Duodenal mucosa (tissue), 2 donors: Measurements from ENCODE around the gene SNRPA.
"Not testable (repeated sequence)": the region's sequence is repeated elsewhere in the genome, so short reads cannot be mapped to it uniquely, and the experiment has no call there.

Source experiments
- H3K27ac ChIP-seq: one replicate; pipeline ENCODE4 v1.7.0; 2013; ENCODE audit warnings: low read depth, low read length
- H3K27me3 ChIP-seq, 2 donors: one replicate each; pipeline ENCODE4 v1.7.0; 2013; ENCODE audit warnings: low read length in 2 of 2, control low read depth in 1 of 2; ENCODE audit not compliant: insufficient read depth in 2 of 2, control insufficient read depth in 1 of 2
- H3K36me3 ChIP-seq, 2 donors: one replicate each; pipeline ENCODE4 v1.7.0; 2013; ENCODE audit warnings: low read length in 2 of 2, control low read depth in 1 of 2; ENCODE audit not compliant: insufficient read depth in 2 of 2, control insufficient read depth in 1 of 2
- H3K4me1 ChIP-seq, 2 donors: one replicate each; pipeline ENCODE4 v1.7.0; 2013; ENCODE audit warnings: low read length in 2 of 2, control low read depth in 1 of 2; ENCODE audit not compliant: insufficient read depth in 2 of 2, control insufficient read depth in 1 of 2
- H3K4me3 ChIP-seq, 2 donors: one replicate each; pipeline ENCODE4 v1.7.0; 2013; ENCODE audit warnings: low read length in 2 of 2, low read depth in 1 of 2
- H3K9ac ChIP-seq, 2 donors: one replicate each; pipeline ENCODE4 v1.7.0; 2013; ENCODE audit warnings: low read length in 2 of 2, low read depth in 1 of 2
- H3K9me3 ChIP-seq, 2 donors: one replicate each; pipeline ENCODE4 v1.7.0; 2013; ENCODE audit warnings: low read length in 2 of 2, control low read depth in 1 of 2; ENCODE audit not compliant: control insufficient read depth in 1 of 2

Gene SNRPA

GRCh38 chr19:40807147-40808020 lies 56.4 kb downstream of the SNRPA start:
- Histone ChIP-seq H3K9me3 (no peaks in the 10 kb centered on the region), H3K4me1 (peaks cover 53 to 70% of the 10 kb centered on the region in 2 donors), H3K9ac (no peak overlapping the region), H3K4me3 (no peak overlapping the region), H3K27ac (peak overlapping the region; percentile 42), H3K36me3 (peaks cover 13 to 31% of the 10 kb centered on the region in 2 donors), H3K27me3 (no peaks in the 10 kb centered on the region)

DNA sequence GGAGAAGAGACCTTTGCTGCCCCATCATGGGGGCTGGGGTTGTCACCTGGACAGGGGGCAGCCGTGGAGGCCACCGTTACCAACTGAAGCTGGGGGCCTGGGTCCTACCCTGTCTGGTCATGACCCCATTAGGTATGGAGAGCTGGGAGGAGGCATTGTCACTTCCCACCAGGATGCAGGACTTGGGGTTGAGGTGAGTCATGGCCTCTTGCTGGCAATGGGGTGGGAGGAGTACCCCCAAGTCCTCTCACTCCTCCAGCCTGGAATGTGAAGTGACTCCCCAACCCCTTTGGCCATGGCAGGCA lies 57.0 kb downstream of the SNRPA start:
- H3K4me1 ChIP-seq: peaks cover 47 to 67% of the 10 kb centered on the region in 2 donors
- no peaks in the 10 kb centered on the region for H3K9me3 ChIP-seq
- peaks cover 13 to 31% of the 10 kb centered on the region in 2 donors for H3K36me3 ChIP-seq
- H3K27ac ChIP-seq: no peak overlapping the region
- no peaks in the 10 kb centered on the region for H3K27me3 ChIP-seq
- no peak overlapping the region for H3K4me3 ChIP-seq
- no peak overlapping the region for H3K9ac ChIP-seq

GRCh38 chr19:40808497-40808896 lies 57.5 kb downstream of the SNRPA start:
- Histone ChIP-seq H3K4me3 (no peak overlapping the region), H3K36me3 (peaks cover 13 to 31% of the 10 kb centered on the region in 2 donors), H3K9ac (no peak overlapping the region), H3K27me3 (no peaks in the 10 kb centered on the region), H3K9me3 (no peaks in the 10 kb centered on the region), H3K4me1 (peaks cover 42 to 64% of the 10 kb centered on the region in 2 donors), H3K27ac (no peak overlapping the region)

- no peaks in the 10 kb centered on the region for H3K9me3 ChIP-seq
- peaks cover 31 to 54% of the 10 kb centered on the region in 2 donors for H3K4me1 ChIP-seq
- no peak overlapping the region for H3K9ac ChIP-seq
- no peak overlapping the region for H3K4me3 ChIP-seq
- H3K27me3 ChIP-seq: no peaks in the 10 kb centered on the region
- peaks cover 13 to 31% of the 10 kb centered on the region in 2 donors for H3K36me3 ChIP-seq
- no peak overlapping the region for H3K27ac ChIP-seq
These were observed 58.5 kb downstream of the SNRPA start for GRCh38 chr19:40809358-40810086.

DNA sequence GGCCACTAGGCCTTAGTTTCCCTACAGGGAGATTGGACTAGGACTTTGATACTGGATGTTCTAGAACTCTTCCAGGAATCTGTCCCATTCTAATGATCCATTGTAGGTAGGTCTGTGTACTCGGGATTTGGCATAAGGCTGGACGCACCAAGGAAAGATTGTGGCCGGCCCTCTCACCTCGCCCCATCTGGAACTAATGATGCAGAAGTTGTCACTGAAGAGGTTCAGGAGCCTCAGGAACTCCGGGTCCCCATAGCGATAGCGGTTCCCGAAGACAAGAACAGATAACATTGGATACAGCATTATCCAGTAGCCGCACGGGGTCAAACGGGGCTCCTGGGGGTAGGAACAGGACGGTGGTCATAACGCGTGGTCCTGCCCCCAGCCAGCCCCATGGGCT lies 59.2 kb downstream of the SNRPA start:
- Histone ChIP-seq H3K27me3 (no peaks in the 10 kb centered on the region), H3K36me3 (peaks cover 13 to 28% of the 10 kb centered on the region in 2 donors), H3K27ac (no peak overlapping the region), H3K9ac (no peak overlapping the region), H3K4me1 (peaks cover 25 to 47% of the 10 kb centered on the region in 2 donors), H3K9me3 (no peaks in the 10 kb centered on the region), H3K4me3 (peak overlapping the region; percentile 47 to 73)

GRCh38 chr19:40810649-40811408 lies 59.8 kb downstream of the SNRPA start:
- not testable (repeated sequence) for H3K27ac ChIP-seq, H3K9me3 ChIP-seq, H3K27me3 ChIP-seq
- Histone ChIP-seq H3K4me1 (peaks cover 18 to 41% of the 10 kb centered on the region in 2 donors), H3K4me3 (peak overlapping the region; percentile 47 to 73), H3K9ac (peak overlapping the region; percentile 18 to 48), H3K36me3 (peaks cover 13 to 24% of the 10 kb centered on the region in 2 donors)

DNA sequence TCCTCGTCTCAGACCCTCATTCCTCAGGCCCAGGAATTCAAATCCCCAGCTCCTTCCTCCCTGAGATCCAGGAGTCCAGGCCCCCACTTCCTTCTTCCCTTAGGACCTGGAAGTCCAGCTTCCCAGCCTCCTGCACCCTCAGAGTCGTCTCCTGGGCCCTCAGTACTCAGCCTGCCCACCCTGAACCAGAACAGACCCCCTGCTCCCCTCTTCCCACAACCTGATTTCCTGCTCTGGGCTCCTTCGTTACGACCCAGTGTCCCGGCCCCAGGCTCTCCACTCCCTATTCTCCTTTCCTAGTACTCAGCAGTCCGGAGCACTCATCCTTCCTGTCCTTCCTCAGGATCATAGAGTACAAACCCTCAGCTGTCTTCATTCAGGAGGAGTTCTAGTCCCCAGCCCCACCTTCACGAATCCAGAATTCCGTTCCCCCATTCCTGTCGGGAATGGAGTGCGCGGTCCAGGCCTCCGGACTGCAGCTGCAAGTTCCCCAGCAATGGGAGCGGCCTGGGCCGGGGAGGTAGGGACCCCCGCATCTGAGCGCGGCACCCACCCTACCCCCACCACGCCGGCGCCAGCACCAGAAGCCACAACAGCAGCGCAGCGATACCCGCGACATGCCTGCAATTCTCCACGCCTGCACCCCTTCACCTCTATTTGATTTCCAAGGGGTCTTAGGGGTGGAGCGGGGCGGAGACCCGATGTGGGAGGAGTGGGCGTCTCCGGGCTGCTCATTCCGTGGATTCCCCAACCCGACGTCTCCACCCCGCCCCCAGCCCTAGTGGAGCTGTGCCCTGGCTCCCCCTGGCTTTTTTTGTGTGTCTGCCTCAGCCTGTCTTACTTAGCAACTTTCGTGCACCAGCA lies 60.7 kb downstream of the SNRPA start:
- Histone ChIP-seq H3K9me3 (no peaks in the 10 kb centered on the region), H3K4me3 (peak overlapping the region; percentile 22 to 47), H3K36me3 (peaks cover 13 to 24% of the 10 kb centered on the region in 2 donors), H3K27me3 (no peaks in the 10 kb centered on the region), H3K27ac (no peak overlapping the region), H3K4me1 (peaks cover 12 to 32% of the 10 kb centered on the region in 2 donors), H3K9ac (peak overlapping the region; percentile 18 to 48)

DNA sequence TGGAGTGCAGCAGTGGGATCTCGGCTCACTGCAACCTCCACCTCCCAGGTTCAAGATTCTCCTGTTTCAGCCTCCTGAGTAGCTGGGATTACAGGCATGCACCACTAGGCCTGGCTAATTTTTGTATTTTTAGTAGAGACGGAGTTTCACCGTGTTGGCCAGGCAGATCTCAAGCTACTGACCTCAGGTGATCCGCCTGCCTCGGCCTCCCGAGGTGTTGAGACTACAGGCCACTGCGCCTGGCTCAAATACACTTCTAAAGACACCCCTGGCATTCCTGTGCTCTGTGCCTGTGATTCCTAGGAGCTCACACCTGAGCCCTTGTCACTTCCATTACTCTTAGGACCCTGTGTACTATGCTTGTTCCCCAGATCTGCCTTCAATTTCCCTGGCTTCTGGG lies 61.6 kb downstream of the SNRPA start:
- peaks cover 8 to 19% of the 10 kb centered on the region in 2 donors for H3K36me3 ChIP-seq
- not testable (repeated sequence) for H3K27me3 ChIP-seq, H3K9ac ChIP-seq, H3K27ac ChIP-seq, H3K9me3 ChIP-seq, H3K4me3 ChIP-seq
- peaks cover 6 to 27% of the 10 kb centered on the region in 2 donors for H3K4me1 ChIP-seq

- Histone ChIP-seq H3K9me3 (no peaks in the 10 kb centered on the region), H3K4me3 (no peak overlapping the region), H3K27ac (no peak overlapping the region), H3K9ac (no peak overlapping the region), H3K4me1 (peaks cover 6 to 27% of the 10 kb centered on the region in 2 donors), H3K27me3 (no peaks in the 10 kb centered on the region), H3K36me3 (peaks cover 5 to 13% of the 10 kb centered on the region in 2 donors)
These were observed 62.2 kb downstream of the SNRPA start for GRCh38 chr19:40813182-40813581.
